Tibial nerve (tissue), 3 donors: ENCODE measurements around the gene ZBED4.

Experiments used
- POLR2A ChIP-seq, 2 donors: fragments of 450-650 bp; IDR thresholded peaks; one replicate each; pipeline ENCODE4 v1.6.1; 2017; ENCODE audit warnings: antibody characterized with exemption in 2 of 2, mild to moderate bottlenecking in 2 of 2, moderate library complexity in 2 of 2
- TF ChIP-seq, protein P1 (sequence below), 5 experiments: fragments of 200-600 bp in 3 of 5; fragments of 450-650 bp in 2 of 5; sonication (generic) in 3 of 5; IDR thresholded peaks; one replicate each; pipeline ENCODE4 v1.5.1; 2016 to 2019; ENCODE audit warnings: antibody characterized with exemption in 5 of 5, mild to moderate bottlenecking in 3 of 5, moderate library complexity in 2 of 5

DNA sequence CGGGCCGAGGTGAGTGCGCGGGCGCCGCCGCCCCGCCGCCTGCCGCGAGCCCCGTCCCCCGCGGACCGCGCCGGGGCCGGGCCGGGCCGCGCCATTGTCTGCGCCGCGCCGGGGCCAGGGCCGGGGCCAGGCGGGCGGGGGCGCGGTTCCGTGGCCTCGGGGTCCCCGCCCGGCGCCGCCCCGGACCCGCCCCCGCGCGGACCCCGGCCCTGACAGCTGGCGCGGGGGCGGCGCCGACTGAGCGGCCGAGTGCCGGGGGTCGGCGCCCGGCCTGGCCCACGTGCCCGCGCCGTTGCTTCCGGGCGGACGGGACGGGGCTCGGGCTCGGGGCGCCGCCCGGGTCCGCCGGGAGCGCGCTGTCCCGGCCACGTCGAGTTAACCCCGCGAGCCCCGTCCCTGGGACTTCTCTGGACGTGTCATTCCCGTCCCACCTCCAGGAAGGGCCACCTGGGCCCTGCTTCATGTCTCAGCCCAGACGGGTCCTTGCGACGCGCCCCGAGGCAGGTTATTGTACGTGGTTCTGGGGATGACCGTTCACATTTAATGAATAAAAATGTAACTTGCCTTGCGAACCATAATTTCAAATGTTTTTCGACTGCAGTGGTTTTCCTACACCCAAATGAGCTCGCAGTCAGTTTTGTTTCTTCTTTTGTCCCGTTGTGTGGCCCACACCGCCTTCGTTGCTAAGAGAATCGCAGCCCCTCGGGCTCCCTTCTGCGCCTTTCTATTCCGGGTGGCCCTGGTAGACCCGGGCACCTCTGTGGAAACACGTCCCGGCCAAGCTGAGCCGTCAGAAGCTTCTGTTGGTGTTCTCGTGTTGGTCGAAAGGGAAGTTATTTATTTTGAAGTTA, 562 bp downstream of the ZBED4 start:
- TF ChIP-seq, protein P1, sequence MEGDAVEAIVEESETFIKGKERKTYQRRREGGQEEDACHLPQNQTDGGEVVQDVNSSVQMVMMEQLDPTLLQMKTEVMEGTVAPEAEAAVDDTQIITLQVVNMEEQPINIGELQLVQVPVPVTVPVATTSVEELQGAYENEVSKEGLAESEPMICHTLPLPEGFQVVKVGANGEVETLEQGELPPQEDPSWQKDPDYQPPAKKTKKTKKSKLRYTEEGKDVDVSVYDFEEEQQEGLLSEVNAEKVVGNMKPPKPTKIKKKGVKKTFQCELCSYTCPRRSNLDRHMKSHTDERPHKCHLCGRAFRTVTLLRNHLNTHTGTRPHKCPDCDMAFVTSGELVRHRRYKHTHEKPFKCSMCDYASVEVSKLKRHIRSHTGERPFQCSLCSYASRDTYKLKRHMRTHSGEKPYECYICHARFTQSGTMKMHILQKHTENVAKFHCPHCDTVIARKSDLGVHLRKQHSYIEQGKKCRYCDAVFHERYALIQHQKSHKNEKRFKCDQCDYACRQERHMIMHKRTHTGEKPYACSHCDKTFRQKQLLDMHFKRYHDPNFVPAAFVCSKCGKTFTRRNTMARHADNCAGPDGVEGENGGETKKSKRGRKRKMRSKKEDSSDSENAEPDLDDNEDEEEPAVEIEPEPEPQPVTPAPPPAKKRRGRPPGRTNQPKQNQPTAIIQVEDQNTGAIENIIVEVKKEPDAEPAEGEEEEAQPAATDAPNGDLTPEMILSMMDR (IDR thresholded peaks at IDR 0.05), result no peak
- TF ChIP-seq POLR2A (IDR thresholded peaks at IDR 0.05), result no peak
